IPS-18c (cell line): Measurements from ENCODE around the gene POLR2J3.
"Not testable (repeated sequence)": the region's sequence is repeated elsewhere in the genome, so short reads cannot be mapped to it uniquely, and the experiment has no call there.

Experiments
- H3K4me3 ChIP-seq: 2 replicates; pipeline ENCODE4 v1.7.0; 2013; ENCODE audit warnings: low read depth, mild to moderate bottlenecking, low read length, moderate library complexity; ENCODE audit not compliant: insufficient read depth
- H3K9me3 ChIP-seq: one replicate; pipeline ENCODE4 v1.6.1; 2013; ENCODE audit warnings: mild to moderate bottlenecking, low read length, moderate library complexity; ENCODE audit not compliant: control insufficient read depth, insufficient read depth

The POLR2J3 gene

GRCh38 chr7:102572261-102573239 lies at the start of gene POLR2J3:
TSS of gene POLR2J3 (minus strand) at chr7:102572583. CDS start at chr7:102572521, 62 bp downstream.
- not testable (repeated sequence) for H3K9me3 ChIP-seq
- H3K4me3 ChIP-seq, result peak within 1 kb of the TSS; percentile 58

- H3K9me3 ChIP-seq, H3K4me3 ChIP-seq: not testable (repeated sequence)
Observed at GRCh38 chr7:102618122-102618521, 45.7 kb upstream of the POLR2J3 start.

- H3K4me3 ChIP-seq, result peak within 1 kb of the TSS; percentile 34; the same call in 1 of the 2 replicates
Observed at GRCh38 chr7:102616507-102617125, 44.2 kb upstream of the POLR2J3 start, which contains the start of gene RASA4. TSS of gene RASA4 (minus strand) at chr7:102616756. CDS start at chr7:102616689, 67 bp downstream.

GRCh38 chr7:102615930-102616329 lies 43.5 kb upstream of the POLR2J3 start:
- not testable (repeated sequence) for H3K9me3 ChIP-seq, H3K4me3 ChIP-seq

More at GRCh38 chr7:102616507-102617125, 44.2 kb upstream of the POLR2J3 start, which contains the start of gene RASA4:
- H3K9me3 ChIP-seq, result not testable (repeated sequence)

- not testable (repeated sequence) for H3K4me3 ChIP-seq, H3K9me3 ChIP-seq
Observed at GRCh38 chr7:102614873-102615272, 42.5 kb upstream of the POLR2J3 start.

- not testable (repeated sequence) for H3K4me3 ChIP-seq, H3K9me3 ChIP-seq
Observed at GRCh38 chr7:102614346-102614697, 41.9 kb upstream of the POLR2J3 start.

- not testable (repeated sequence) for H3K9me3 ChIP-seq, H3K4me3 ChIP-seq
Observed at GRCh38 chr7:102613575-102614345, 41.4 kb upstream of the POLR2J3 start.

- H3K4me3 ChIP-seq, H3K9me3 ChIP-seq: not testable (repeated sequence)
Observed at GRCh38 chr7:102611675-102612325, 39.4 kb upstream of the POLR2J3 start.

- H3K4me3 ChIP-seq, H3K9me3 ChIP-seq: not testable (repeated sequence)
Observed at GRCh38 chr7:102611013-102611674, 38.8 kb upstream of the POLR2J3 start.

GRCh38 chr7:102610441-102610840 lies 38.1 kb upstream of the POLR2J3 start:
- not testable (repeated sequence) for H3K4me3 ChIP-seq, H3K9me3 ChIP-seq

- H3K9me3 ChIP-seq, H3K4me3 ChIP-seq: not testable (repeated sequence)
Observed at GRCh38 chr7:102609734-102610133, 37.4 kb upstream of the POLR2J3 start.

GRCh38 chr7:102606848-102607247 lies 34.5 kb upstream of the POLR2J3 start:
- not testable (repeated sequence) for H3K9me3 ChIP-seq, H3K4me3 ChIP-seq

GRCh38 chr7:102604431-102605145 lies 32.2 kb upstream of the POLR2J3 start:
- H3K4me3 ChIP-seq, H3K9me3 ChIP-seq: not testable (repeated sequence)

GRCh38 chr7:102602317-102602716 lies 29.9 kb upstream of the POLR2J3 start:
- H3K9me3 ChIP-seq, H3K4me3 ChIP-seq: not testable (repeated sequence)

GRCh38 chr7:102599699-102600098 lies 27.3 kb upstream of the POLR2J3 start:
- not testable (repeated sequence) for H3K4me3 ChIP-seq, H3K9me3 ChIP-seq

GRCh38 chr7:102596036-102596435 lies 23.7 kb upstream of the POLR2J3 start:
- not testable (repeated sequence) for H3K4me3 ChIP-seq, H3K9me3 ChIP-seq
